K562 (cell line): Measurements from ENCODE around the gene ZBTB22. TPM values are rescaled to one million over a fixed set of nuclear protein-coding genes. Genes with fewer than 3 reads are reported as not detected.

Experiments used
- CTBP1 ChIP-seq: fragments of 450-650 bp; IDR thresholded peaks from 2 replicates; pipeline ENCODE4 v1.6.1; 2016; ENCODE audit warnings: borderline replicate concordance
- ELK3 ChIP-seq: fragments of 450-650 bp; formaldehyde crosslinking; IDR thresholded peaks from 2 replicates; pipeline ENCODE4 v1.4.0; 2020; ENCODE audit warnings: mild to moderate bottlenecking
- HNRNPK ChIP-seq: fragments of 200-400 bp; formaldehyde crosslinking; IDR thresholded peaks from one replicate; pipeline ENCODE4 v1.6.1; 2018; ENCODE audit warnings: mild to moderate bottlenecking, low read depth, low read length; ENCODE audit not compliant: poor library complexity, severe bottlenecking
- IFI16 ChIP-seq: fragments of 250-450 bp; sonication (Bioruptor Pico); IDR thresholded peaks from 2 replicates; pipeline ENCODE4 v2.1.2; 2022; ENCODE audit warnings: mild to moderate bottlenecking, inconsistent platforms
- MAFK ChIP-seq: IDR thresholded peaks from 2 replicates; pipeline ENCODE4 v1.6.1; 2011; ENCODE audit warnings: low read length, improper control_type of control experiment
- MLX ChIP-seq, 2 experiments: fragments of 450-650 bp in 1 of 2; sonication (generic) in 1 of 2; formaldehyde crosslinking; conservative IDR thresholded peaks; 2 replicates each; pipeline versions ENCODE4 v1.4.0 to v1.8.1; 2020 to 2022; ENCODE audit warnings: mild to moderate bottlenecking in 1 of 2, missing genetic modification reagents in 1 of 2
- MTA2 ChIP-seq: fragments of 450-650 bp; IDR thresholded peaks from 2 replicates; pipeline ENCODE4 v1.6.1; 2016; ENCODE audit warnings: low read depth
- OTX1 ChIP-seq: fragments of 450-650 bp; formaldehyde crosslinking; IDR thresholded peaks from 2 replicates; pipeline ENCODE4 v1.4.0; 2022; ENCODE audit warnings: mild to moderate bottlenecking
- PML ChIP-seq: IDR thresholded peaks from 2 replicates; pipeline ENCODE4 v1.6.1; 2012; ENCODE audit warnings: low read length, inconsistent platforms
- POLR3A ChIP-seq: IDR thresholded peaks from 2 replicates; pipeline ENCODE4 v1.6.1; 2011; ENCODE audit warnings: borderline replicate concordance, mild to moderate bottlenecking, moderate library complexity; ENCODE audit not compliant: insufficient read length, insufficient read depth; ENCODE audit errors: extremely low read depth
- PRMT5 ChIP-seq: sonication (generic); formaldehyde crosslinking; IDR thresholded peaks from 2 replicates; pipeline ENCODE4 v1.5.0; 2020; ENCODE audit warnings: missing genetic modification reagents
- PTBP1 ChIP-seq: fragments of 200-400 bp; formaldehyde crosslinking; IDR thresholded peaks from 2 replicates; pipeline ENCODE4 v1.6.1; 2017; ENCODE audit warnings: low read depth, low read length
- PYGO2 ChIP-seq: fragments of 450-650 bp; IDR thresholded peaks from 2 replicates; pipeline ENCODE4 v1.6.1; 2016; ENCODE audit warnings: mild to moderate bottlenecking, missing genetic modification characterization, moderate library complexity, missing compliant biosample characterization
- RBM39 ChIP-seq: fragments of 200-400 bp; formaldehyde crosslinking; optimal IDR thresholded peaks from 2 replicates; pipeline ENCODE3; 2018; ENCODE audit warnings: low read depth, low read length
- SMAD3 ChIP-seq: fragments of 450-650 bp; formaldehyde crosslinking; conservative IDR thresholded peaks from 2 replicates; pipeline ENCODE4 v1.4.0; 2020; ENCODE audit warnings: mild to moderate bottlenecking
- TCFL5 ChIP-seq: fragments of 250-450 bp; sonication (Bioruptor Pico); conservative IDR thresholded peaks from 2 replicates; pipeline ENCODE4 v1.6.1; 2021; ENCODE audit warnings: mild to moderate bottlenecking, moderate library complexity, matching md5 sums
- TOE1 ChIP-seq, 2 experiments: fragments of 450-650 bp in 1 of 2; sonication (generic) in 1 of 2; formaldehyde crosslinking in 1 of 2; IDR thresholded peaks; 2 replicates each; pipeline versions ENCODE4 v1.7.1 to v1.8.0; 2016 to 2022; ENCODE audit warnings: borderline replicate concordance in 2 of 2, mild to moderate bottlenecking in 2 of 2, antibody characterized with exemption in 1 of 2, inconsistent platforms in 1 of 2, low read depth in 1 of 2, missing genetic modification reagents in 1 of 2, moderate library complexity in 1 of 2
- ZNF12 ChIP-seq: sonication (generic); formaldehyde crosslinking; IDR thresholded peaks from 2 replicates; pipeline ENCODE4 v1.4.0; 2020; ENCODE audit warnings: mild to moderate bottlenecking, missing genetic modification reagents
- ZNF143 ChIP-seq: sonication (generic); formaldehyde crosslinking; IDR thresholded peaks from 2 replicates; pipeline ENCODE4 v1.9.0; 2022; ENCODE audit warnings: mild to moderate bottlenecking, missing genetic modification reagents
- ZNF583 ChIP-seq: fragments of 250-450 bp; sonication (Bioruptor Pico); IDR thresholded peaks from 2 replicates; pipeline ENCODE4 v1.4.0; 2020
- ZSCAN32 ChIP-seq: fragments of 450-650 bp; formaldehyde crosslinking; IDR thresholded peaks from 2 replicates; pipeline ENCODE4 v1.4.0; 2020; ENCODE audit warnings: mild to moderate bottlenecking, moderate library complexity
- polyA plus RNA-seq, 8 experiments: library from polyadenylated mRNA; depleted of rRNA in 4 of 8; stranded (reverse) in 5 of 8; unstranded in 3 of 8; fragments of >200 nt; fragmentation: Nextera tagmentation in 2 of 8; fragmentation: Illumina TruSeq in 1 of 8; extraction: Ambion mirVana in 2 of 8; extraction: Trizol in 1 of 8; gene quantifications; 2 replicates each; pipeline versions ENCODE4 v1.2.1 to v1.2.3, GENCODE V29; 2011 to 2014; ENCODE audit warnings: inconsistent platforms in 1 of 8, missing spikeins in 1 of 8
- total RNA-seq, 7 experiments: library from RNA; depleted of rRNA in 6 of 7; stranded (reverse); fragments of >200 nt in 6 of 7; fragmentation: Illumina TruSeq in 2 of 7; extraction: Trizol in 2 of 7; gene quantifications; 2 replicates each; pipeline versions ENCODE4 v1.2.1 to v1.2.3, GENCODE V29; 2011 to 2021; ENCODE audit warnings: low replicate concordance in 1 of 7
- TF ChIP-seq, protein P1 (sequence below), 2 experiments: fragments of 250-450 bp in 1 of 2; fragments of 450-650 bp in 1 of 2; sonication (Bioruptor Pico) in 1 of 2; IDR thresholded peaks; 2 replicates each; pipeline versions ENCODE4 v1.6.1 to v1.8.0; 2016 to 2021; ENCODE audit warnings: mild to moderate bottlenecking in 2 of 2, moderate library complexity in 2 of 2, missing compliant biosample characterization in 1 of 2, missing genetic modification characterization in 1 of 2
- TF ChIP-seq, protein P2 (sequence below): sonication (generic); formaldehyde crosslinking; IDR thresholded peaks from 2 replicates; pipeline ENCODE4 v1.8.1; 2023; ENCODE audit warnings: mild to moderate bottlenecking, missing genetic modification reagents
- TF ChIP-seq, protein P3 (sequence below): sonication (generic); formaldehyde crosslinking; IDR thresholded peaks from 2 replicates; pipeline ENCODE4 v1.8.0; 2023; ENCODE audit warnings: mild to moderate bottlenecking, missing genetic modification reagents

Gene ZBTB22
- total and polyA plus RNA-seq, 9 of the 15 experiments (the other 6 are each of a cell fraction or from before 2014, with no cell fraction given) = 0.21 to 11.9 (median 7.1) TPM

DNA sequence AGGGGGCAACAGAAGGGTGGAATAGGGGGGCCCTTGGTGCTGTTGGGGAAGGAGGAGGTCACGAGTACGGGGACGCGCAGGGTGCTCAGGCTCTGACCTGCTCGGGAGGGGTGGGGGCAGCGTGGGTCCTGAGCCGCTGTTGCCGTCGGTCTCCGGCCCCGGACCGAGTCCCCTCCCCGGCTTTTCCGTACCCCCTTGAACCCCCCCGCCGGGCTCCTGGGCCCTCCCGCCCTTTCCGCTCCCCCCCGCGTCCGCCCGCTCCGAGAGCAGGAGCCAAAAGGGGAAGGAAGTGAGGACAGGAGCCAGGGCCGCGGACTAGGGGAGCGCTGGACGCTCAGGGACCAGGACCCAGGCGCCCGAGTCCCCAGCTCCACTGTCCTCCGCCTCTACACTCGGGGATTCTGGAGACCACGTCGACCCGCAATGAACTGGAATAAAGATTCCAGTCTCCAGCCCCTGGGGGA lies 18.7 kb downstream of the ZBTB22 start, which contains the start of gene RGL2 (continued):
- TF ChIP-seq, protein P1, sequence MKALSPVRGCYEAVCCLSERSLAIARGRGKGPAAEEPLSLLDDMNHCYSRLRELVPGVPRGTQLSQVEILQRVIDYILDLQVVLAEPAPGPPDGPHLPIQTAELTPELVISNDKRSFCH (CRISPR knock-in tag; IDR thresholded peaks at IDR 0.05) = no peak
- TF ChIP-seq, protein P1 (tag; IDR thresholded peaks at IDR 0.05) = no peak
- TF ChIP-seq IFI16 (no peak), SMAD3 (CRISPR knock-in tag) (no peak), PTBP1 (no peak), TCFL5 (no peak), PML (no peak), RBM39 (no peak), TOE1 (IDR thresholded peaks at IDR 0.05; ENCODE audit: borderline replicate concordance) (no peak), TOE1 (CRISPR knock-in tag; IDR thresholded peaks at IDR 0.05; ENCODE audit: borderline replicate concordance, low read depth) (no peak), ELK3 (no peak), PRMT5 (no peak), ZNF143 (no peak), ZSCAN32 (CRISPR knock-in tag) (no peak), POLR3A (no peak), ZNF583 (CRISPR knock-in tag) (no peak), MAFK (no peak), HNRNPK (no peak), MLX (CRISPR knock-in tag; conservative IDR thresholded peaks at IDR 0.05) (no peak), ZNF12 (CRISPR knock-in tag) (no peak; the same call in 1 of the 2 replicates), OTX1 (CRISPR knock-in tag) (peak; percentile 51), MTA2 (no peak; the same call in 1 of the 2 replicates), CTBP1 (no peak), PYGO2 (tag) (no peak)
- TF ChIP-seq, protein P2, sequence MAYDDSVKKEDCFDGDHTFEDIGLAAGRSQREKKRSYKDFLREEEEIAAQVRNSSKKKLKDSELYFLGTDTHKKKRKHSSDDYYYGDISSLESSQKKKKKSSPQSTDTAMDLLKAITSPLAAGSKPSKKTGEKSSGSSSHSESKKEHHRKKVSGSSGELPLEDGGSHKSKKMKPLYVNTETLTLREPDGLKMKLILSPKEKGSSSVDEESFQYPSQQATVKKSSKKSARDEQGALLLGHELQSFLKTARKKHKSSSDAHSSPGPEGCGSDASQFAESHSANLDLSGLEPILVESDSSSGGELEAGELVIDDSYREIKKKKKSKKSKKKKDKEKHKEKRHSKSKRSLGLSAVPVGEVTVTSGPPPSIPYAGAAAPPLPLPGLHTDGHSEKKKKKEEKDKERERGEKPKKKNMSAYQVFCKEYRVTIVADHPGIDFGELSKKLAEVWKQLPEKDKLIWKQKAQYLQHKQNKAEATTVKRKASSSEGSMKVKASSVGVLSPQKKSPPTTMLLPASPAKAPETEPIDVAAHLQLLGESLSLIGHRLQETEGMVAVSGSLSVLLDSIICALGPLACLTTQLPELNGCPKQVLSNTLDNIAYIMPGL (CRISPR knock-in tag) = no peak
- TF ChIP-seq, protein P3, sequence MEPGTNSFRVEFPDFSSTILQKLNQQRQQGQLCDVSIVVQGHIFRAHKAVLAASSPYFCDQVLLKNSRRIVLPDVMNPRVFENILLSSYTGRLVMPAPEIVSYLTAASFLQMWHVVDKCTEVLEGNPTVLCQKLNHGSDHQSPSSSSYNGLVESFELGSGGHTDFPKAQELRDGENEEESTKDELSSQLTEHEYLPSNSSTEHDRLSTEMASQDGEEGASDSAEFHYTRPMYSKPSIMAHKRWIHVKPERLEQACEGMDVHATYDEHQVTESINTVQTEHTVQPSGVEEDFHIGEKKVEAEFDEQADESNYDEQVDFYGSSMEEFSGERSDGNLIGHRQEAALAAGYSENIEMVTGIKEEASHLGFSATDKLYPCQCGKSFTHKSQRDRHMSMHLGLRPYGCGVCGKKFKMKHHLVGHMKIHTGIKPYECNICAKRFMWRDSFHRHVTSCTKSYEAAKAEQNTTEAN = no peak
